K562 (cell line): ENCODE measurements around the gene UBE2O. TPM values are rescaled to one million over a fixed set of nuclear protein-coding genes. Genes with fewer than 3 reads are reported as not detected.

Source experiments
- CBFA2T2 ChIP-seq: fragments of 450-650 bp; conservative IDR thresholded peaks from 2 replicates; pipeline ENCODE4 v1.6.1; 2017; ENCODE audit warnings: mild to moderate bottlenecking
- CBX5 ChIP-seq: IDR thresholded peaks from 2 replicates; pipeline ENCODE4 v1.6.1; 2014; ENCODE audit warnings: low read depth, borderline replicate concordance
- CGGBP1 ChIP-seq: fragments of 250-450 bp; sonication (Bioruptor Pico); IDR thresholded peaks from 2 replicates; pipeline ENCODE4 v1.9.0; 2021; ENCODE audit warnings: mild to moderate bottlenecking
- CREM ChIP-seq: IDR thresholded peaks from 2 replicates; pipeline ENCODE4 v1.6.1; 2014; ENCODE audit warnings: antibody characterized with exemption, low read depth
- EP300 ChIP-seq: IDR thresholded peaks from 2 replicates; pipeline ENCODE4 v1.6.1; 2012; ENCODE audit warnings: low read length, improper control_type of control experiment
- FOXP1 ChIP-seq: sonication (generic); formaldehyde crosslinking; IDR thresholded peaks from 2 replicates; pipeline ENCODE4 v1.8.0; 2022; ENCODE audit warnings: mild to moderate bottlenecking, missing genetic modification reagents
- HDAC1 ChIP-seq, 2 experiments: fragments of 450-650 bp; IDR thresholded peaks; 2 replicates each; pipeline ENCODE4 v1.6.1; 2016 to 2017; ENCODE audit warnings: inconsistent platforms in 1 of 2, mild to moderate bottlenecking in 1 of 2, moderate library complexity in 1 of 2
- JUND ChIP-seq, 2 experiments: IDR thresholded peaks; 2 replicates in 1 of 2; 3 replicates in 1 of 2; pipeline ENCODE4 v1.6.1; 2011; ENCODE audit warnings: borderline replicate concordance in 2 of 2, low read depth in 2 of 2, low read length in 2 of 2, improper control_type of control experiment in 1 of 2, missing biosample characterization in 1 of 2, missing genetic modification characterization in 1 of 2, missing genetic modification reagents in 1 of 2
- KLF13 ChIP-seq: fragments of 450-650 bp; IDR thresholded peaks from 2 replicates; pipeline ENCODE4 v1.6.1; 2016; ENCODE audit warnings: missing genetic modification characterization, low read depth, mild to moderate bottlenecking, missing compliant biosample characterization, moderate library complexity, borderline replicate concordance
- MXD1 ChIP-seq: fragments of 250-450 bp; sonication (Bioruptor Pico); IDR thresholded peaks from 2 replicates; pipeline ENCODE4 v1.8.0; 2021; ENCODE audit warnings: borderline replicate concordance, mild to moderate bottlenecking, moderate library complexity; ENCODE audit not compliant: poor library complexity, severe bottlenecking
- MYNN ChIP-seq, 2 experiments: sonication (generic); formaldehyde crosslinking in 1 of 2; IDR thresholded peaks; 2 replicates each; pipeline versions ENCODE4 v1.5.0 to v1.6.1; 2016 to 2020; ENCODE audit warnings: antibody characterized with exemption in 1 of 2, missing genetic modification reagents in 1 of 2
- NCOA1 ChIP-seq: fragments of 450-650 bp; IDR thresholded peaks from 2 replicates; pipeline ENCODE4 v1.6.1; 2016; ENCODE audit warnings: low read depth
- NCOR1 ChIP-seq: fragments of 450-650 bp; IDR thresholded peaks from 2 replicates; pipeline ENCODE4 v1.6.1; 2016; ENCODE audit warnings: mild to moderate bottlenecking, moderate library complexity
- NEUROD1 ChIP-seq: fragments of 150-350 bp; IDR thresholded peaks from 2 replicates; pipeline ENCODE4 v1.6.1; 2014; ENCODE audit warnings: borderline replicate concordance, low read length, low read depth; ENCODE audit not compliant: partially characterized antibody
- NFE2 ChIP-seq: IDR thresholded peaks from 2 replicates; pipeline ENCODE4 v1.6.1; 2014; ENCODE audit warnings: antibody characterized with exemption, low read depth
- PRDM10 ChIP-seq: fragments of 450-650 bp; IDR thresholded peaks from 2 replicates; pipeline ENCODE4 v1.6.1; 2018; ENCODE audit not compliant: partially characterized antibody
- RUNX1 ChIP-seq: sonication (generic); IDR thresholded peaks from 2 replicates; pipeline ENCODE4 v1.6.1; 2016; ENCODE audit warnings: antibody characterized with exemption, low read depth
- SMAD4 ChIP-seq: fragments of 250-450 bp; sonication (Bioruptor Pico); conservative IDR thresholded peaks from 2 replicates; pipeline ENCODE4 v1.8.0; 2021; ENCODE audit warnings: inconsistent platforms, mild to moderate bottlenecking, moderate library complexity
- TFAP4 ChIP-seq: sonication (generic); formaldehyde crosslinking; IDR thresholded peaks from 2 replicates; pipeline ENCODE4 v1.8.0; 2022; ENCODE audit warnings: missing genetic modification reagents, mild to moderate bottlenecking, moderate library complexity, borderline replicate concordance
- polyA plus RNA-seq, 8 experiments: library from polyadenylated mRNA; depleted of rRNA in 4 of 8; stranded (reverse) in 5 of 8; unstranded in 3 of 8; fragments of >200 nt; fragmentation: Nextera tagmentation in 2 of 8; fragmentation: Illumina TruSeq in 1 of 8; extraction: Ambion mirVana in 2 of 8; extraction: Trizol in 1 of 8; gene quantifications; 2 replicates each; pipeline versions ENCODE4 v1.2.1 to v1.2.3, GENCODE V29; 2011 to 2014; ENCODE audit warnings: inconsistent platforms in 1 of 8, missing spikeins in 1 of 8
- total RNA-seq, 7 experiments: library from RNA; depleted of rRNA in 6 of 7; stranded (reverse); fragments of >200 nt in 6 of 7; fragmentation: Illumina TruSeq in 2 of 7; extraction: Trizol in 2 of 7; gene quantifications; 2 replicates each; pipeline versions ENCODE4 v1.2.1 to v1.2.3, GENCODE V29; 2011 to 2021; ENCODE audit warnings: low replicate concordance in 1 of 7

The UBE2O gene
- total and polyA plus RNA-seq, 9 of the 15 experiments (the other 6 are each of a cell fraction or from before 2014, with no cell fraction given) = 1.6 to 39.7 (median 13.3) TPM

- TF ChIP-seq KLF13 (tag) (no peak), NEUROD1 (peak; percentile 13), MXD1 (CRISPR knock-in tag) (no peak), CBFA2T2 (peak; percentile 86), EP300 (peak; percentile 39; the same call in 1 of the 2 replicates), CBX5 (no peak), JUND (IDR thresholded peaks at IDR 0.05; ENCODE audit: borderline replicate concordance, low read depth, low read length) (peak; percentile 43; the same call in 1 of the 2 replicates), JUND (tag; IDR thresholded peaks at IDR 0.05; ENCODE audit: borderline replicate concordance, low read depth, low read length) (peak; percentile 28; the same call in 1 of the 3 replicates), HDAC1 (IDR thresholded peaks at IDR 0.05) (peak in 1 of 2 experiments; percentile 52; a peak in 1 of 4 replicates), NCOA1 (peak; percentile 32; the same call in 1 of the 2 replicates), CREM (peak; percentile 56), CGGBP1 (CRISPR knock-in tag) (no peak), TFAP4 (CRISPR knock-in tag) (peak; percentile 81; the same call in 1 of the 2 replicates), MYNN (IDR thresholded peaks at IDR 0.05) (0 out of 2 replicates have a peak, but pooled peaks have one; percentile 63), MYNN (CRISPR knock-in tag; IDR thresholded peaks at IDR 0.05) (no peak), NFE2 (no peak), NCOR1 (peak; percentile 70), RUNX1 (0 out of 2 replicates have a peak, but pooled peaks have one; percentile 49), SMAD4 (CRISPR knock-in tag) (peak; percentile 30; the same call in 1 of the 2 replicates), PRDM10 (peak; percentile 58), FOXP1 (CRISPR knock-in tag) (no peak)
Measured at GRCh38 chr17:76414334-76415295, 38.3 kb downstream of the UBE2O start (continued).
